Heart left ventricle (tissue), 13 donors: ENCODE results near the gene MAN2B2.

ENCODE experiments used
- POLR2A ChIP-seq, 2 donors: fragments of 450-650 bp; IDR thresholded peaks; one replicate each; pipeline ENCODE4 v1.6.1; 2017; ENCODE audit warnings: antibody characterized with exemption in 2 of 2, mild to moderate bottlenecking in 2 of 2, moderate library complexity in 2 of 2
- TF ChIP-seq, protein P1 (sequence below), 12 donors: fragments of 200-600 bp; sonication (generic) in 4 of 12; IDR thresholded peaks; one replicate each; pipeline versions ENCODE4 v1.5.0 to v1.8.0; 2018 to 2022; ENCODE audit warnings: antibody characterized with exemption in 12 of 12, mild to moderate bottlenecking in 5 of 12
- donor health status: ischemic (EF 13 %, LVEDD 7.1; RV severe dilation, severe dysfunction).
- donor health status: DM: no; HTN: yes; CAD: no.
- donor health status: DM: no; HTN: no; CAD: no.
- donor health status: ischemic (EF 25% LVEDD 6.9; RV normal size, moderate dysfunction).
- donor health status: ischemic (EF 25% LVEDD 5.7; RV mildly dilated, moderate dysfunction).
- donor health status: ischemic (EF 35%, LVEDD 5.7; RV mildly dilated, moderate dysfunction).
- donor health status: nonischemic (EF 11% LVEDD 7.7; RV severe dilation, severe dysfunction).
- donor health status: DM: yes; HTN: yes; CAD: no.
- donor health status: PGD.
- donor health status: ischemic (EF 29% LVEDD 5.4; RV normal size, mild dysfunction).
- donor health status: nonischemic (EF 23%, LVEDD 6.1; RV moderate dilation, normal function).

DNA sequence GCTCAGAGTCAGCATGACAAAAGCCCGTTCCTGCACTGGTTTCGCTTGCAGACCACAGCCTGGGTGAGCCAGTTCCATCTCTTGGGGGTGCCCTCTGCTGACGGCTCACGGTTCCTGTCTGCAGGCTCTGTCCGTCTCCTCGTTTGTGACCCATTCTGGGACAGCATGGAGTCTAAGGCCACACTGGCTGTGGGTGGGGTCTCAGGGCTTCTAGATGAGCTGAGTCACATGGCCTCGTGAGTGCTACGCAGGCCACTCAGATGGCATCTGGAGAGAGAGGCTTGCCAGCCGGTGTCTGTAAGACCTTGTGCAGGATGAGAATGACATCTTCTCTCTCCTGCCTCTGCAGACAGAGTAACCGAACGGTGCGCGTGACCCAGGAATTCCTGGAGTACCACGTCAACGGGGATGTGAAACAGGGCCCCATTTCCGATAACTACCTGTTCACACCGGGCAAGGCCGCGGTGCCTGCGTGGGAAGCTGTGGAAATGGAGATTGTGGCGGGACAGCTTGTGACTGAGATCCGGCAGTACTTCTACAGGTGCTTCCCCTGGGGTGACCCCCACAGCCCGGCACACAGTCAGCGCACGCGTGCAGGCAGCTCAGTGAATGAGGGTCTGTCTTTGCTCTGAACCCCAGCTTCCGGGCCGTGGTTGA lies 33.9 kb downstream of the MAN2B2 start:
- TF ChIP-seq, protein P1, sequence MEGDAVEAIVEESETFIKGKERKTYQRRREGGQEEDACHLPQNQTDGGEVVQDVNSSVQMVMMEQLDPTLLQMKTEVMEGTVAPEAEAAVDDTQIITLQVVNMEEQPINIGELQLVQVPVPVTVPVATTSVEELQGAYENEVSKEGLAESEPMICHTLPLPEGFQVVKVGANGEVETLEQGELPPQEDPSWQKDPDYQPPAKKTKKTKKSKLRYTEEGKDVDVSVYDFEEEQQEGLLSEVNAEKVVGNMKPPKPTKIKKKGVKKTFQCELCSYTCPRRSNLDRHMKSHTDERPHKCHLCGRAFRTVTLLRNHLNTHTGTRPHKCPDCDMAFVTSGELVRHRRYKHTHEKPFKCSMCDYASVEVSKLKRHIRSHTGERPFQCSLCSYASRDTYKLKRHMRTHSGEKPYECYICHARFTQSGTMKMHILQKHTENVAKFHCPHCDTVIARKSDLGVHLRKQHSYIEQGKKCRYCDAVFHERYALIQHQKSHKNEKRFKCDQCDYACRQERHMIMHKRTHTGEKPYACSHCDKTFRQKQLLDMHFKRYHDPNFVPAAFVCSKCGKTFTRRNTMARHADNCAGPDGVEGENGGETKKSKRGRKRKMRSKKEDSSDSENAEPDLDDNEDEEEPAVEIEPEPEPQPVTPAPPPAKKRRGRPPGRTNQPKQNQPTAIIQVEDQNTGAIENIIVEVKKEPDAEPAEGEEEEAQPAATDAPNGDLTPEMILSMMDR (IDR thresholded peaks at IDR 0.05), result peak in 3 of 12 donors; percentile 14 to 39 (median 34)
- TF ChIP-seq POLR2A (IDR thresholded peaks at IDR 0.05), result no peak
